NCI-H1048 (cell line): Measurements from ENCODE around the gene LMAN1L.

Experiments
- DNase-seq: peaks from one replicate; lab custom pipeline; 2025; lab: John Stamatoyannopoulos, UW

LMAN1L gene

GRCh38 chr15:74838137-74838516, 25.5 kb downstream of the LMAN1L start:
- no peak for DNase-seq

GRCh38 chr15:74838746-74839525, 26.3 kb downstream of the LMAN1L start:
- no peak for DNase-seq

- DNase-seq, result no peak
These were observed 27.1 kb downstream of the LMAN1L start for GRCh38 chr15:74839526-74840395.

- no peak for DNase-seq
These were observed 28.5 kb downstream of the LMAN1L start for GRCh38 chr15:74840851-74841775.

- DNase-seq, result no peak
These were observed 29.3 kb downstream of the LMAN1L start for GRCh38 chr15:74841891-74842373.

- DNase-seq, result peak; percentile 69
These were observed 30.2 kb downstream of the LMAN1L start, which contains the start of gene ULK3 for GRCh38 chr15:74842581-74843444. ULK3 (minus strand) TSS chr15:74843156; CDS start chr15:74843105, 51 bp downstream.

- no peak for DNase-seq
These were observed 30.8 kb downstream of the LMAN1L start for GRCh38 chr15:74843445-74843828.

- no peak for DNase-seq
These were observed 31.3 kb downstream of the LMAN1L start for GRCh38 chr15:74843891-74844299.

- no peak for DNase-seq
These were observed 31.9 kb downstream of the LMAN1L start for GRCh38 chr15:74844319-74845207.

GRCh38 chr15:74845208-74845568, 32.6 kb downstream of the LMAN1L start:
- DNase-seq, result no peak

- no peak for DNase-seq
These were observed 32.9 kb downstream of the LMAN1L start for GRCh38 chr15:74845581-74845980.

- no peak for DNase-seq
These were observed 34.8 kb downstream of the LMAN1L start for GRCh38 chr15:74847432-74847831.

GRCh38 chr15:74850393-74850792, 37.8 kb downstream of the LMAN1L start:
- no peak for DNase-seq

- no peak for DNase-seq
These were observed 39.3 kb downstream of the LMAN1L start for GRCh38 chr15:74851960-74852359.

GRCh38 chr15:74854453-74855022, 41.9 kb downstream of the LMAN1L start:
- no peak for DNase-seq

- DNase-seq, result no peak
These were observed 43.2 kb downstream of the LMAN1L start for GRCh38 chr15:74855857-74856256.

- no peak for DNase-seq
These were observed 43.9 kb downstream of the LMAN1L start for GRCh38 chr15:74856537-74856936.

- no peak for DNase-seq
These were observed 44.5 kb downstream of the LMAN1L start for GRCh38 chr15:74857082-74857655.
